Measurements from ENCODE around the gene TENM3. TPM values are rescaled to one million over a fixed set of nuclear protein-coding genes. Genes with fewer than 3 reads are reported as not detected.

TENM3 gene
- total and polyA plus RNA-seq, 5 donors from 2014 or later, result not detected

GRCh38 chr4:182206916-182207315 is 36.3 kb upstream of the TENM3 start:
- Mint-ChIP-seq H3K36me3 (no peaks in the 10 kb centered on the region), H3K27me3 (no peaks in the 10 kb centered on the region), H3K4me1 (no peaks in the 10 kb centered on the region), H3K4me3 (no peak overlapping the region), H3K9me3 (peaks cover 0 to 6% (median 0%) of the 10 kb centered on the region in 7 donors), H3K27ac (no peak overlapping the region)
- no peak for ATAC-seq (ENCODE audit: low read depth in 2 of 2)
- H3K4me3 ChIP-seq (ENCODE audit: low read depth, low read length), result no peak overlapping the region
- no peaks in the 10 kb centered on the region for H3K9me3 ChIP-seq (ENCODE audit: control insufficient read depth in 2 of 2, low read length in 2 of 2)
- no peak for DNase-seq
- no peaks in the 10 kb centered on the region for H3K4me1 ChIP-seq (ENCODE audit: control insufficient read depth, insufficient read depth, low read length, poor library complexity, severe bottlenecking)
- no peaks in the 10 kb centered on the region for H3K36me3 ChIP-seq (ENCODE audit: control insufficient read depth, insufficient read depth, low read length)
- no peaks in the 10 kb centered on the region for H3K27me3 ChIP-seq (ENCODE audit: control insufficient read depth, insufficient read depth, low read length)
- H3K27ac ChIP-seq (ENCODE audit: insufficient read depth, low read length, poor library complexity, severe bottlenecking), result no peak overlapping the region

GRCh38 chr4:182207830-182208396 is 35.3 kb upstream of the TENM3 start:
- no peak for DNase-seq
- Mint-ChIP-seq H3K4me3 (no peak overlapping the region), H3K27ac (no peak overlapping the region), H3K4me1 (no peaks in the 10 kb centered on the region), H3K9me3 (peaks cover 0 to 6% (median 0%) of the 10 kb centered on the region in 7 donors), H3K27me3 (no peaks in the 10 kb centered on the region), H3K36me3 (no peaks in the 10 kb centered on the region)
- ATAC-seq (ENCODE audit: low read depth in 2 of 2), result no peak
- Histone ChIP-seq H3K36me3 (ENCODE audit: control insufficient read depth, insufficient read depth, low read length) (no peaks in the 10 kb centered on the region), H3K27me3 (ENCODE audit: control insufficient read depth, insufficient read depth, low read length) (no peaks in the 10 kb centered on the region), H3K4me1 (ENCODE audit: control insufficient read depth, insufficient read depth, low read length, poor library complexity, severe bottlenecking) (no peaks in the 10 kb centered on the region), H3K27ac (ENCODE audit: insufficient read depth, low read length, poor library complexity, severe bottlenecking) (no peak overlapping the region), H3K9me3 (ENCODE audit: control insufficient read depth in 2 of 2, low read length in 2 of 2) (no peaks in the 10 kb centered on the region), H3K4me3 (ENCODE audit: low read depth, low read length) (no peak overlapping the region)

- H3K4me3 ChIP-seq (ENCODE audit: low read depth, low read length), result no peak overlapping the region
- H3K9me3 ChIP-seq (ENCODE audit: control insufficient read depth in 2 of 2, low read length in 2 of 2), result no peaks in the 10 kb centered on the region
- H3K27me3 Mint-ChIP-seq, result no peaks in the 10 kb centered on the region
- no peak overlapping the region for H3K27ac Mint-ChIP-seq
- no peaks in the 10 kb centered on the region for H3K4me1 ChIP-seq (ENCODE audit: control insufficient read depth, insufficient read depth, low read length, poor library complexity, severe bottlenecking)
- H3K4me3 Mint-ChIP-seq, result no peak overlapping the region
- H3K27ac ChIP-seq (ENCODE audit: insufficient read depth, low read length, poor library complexity, severe bottlenecking), result no peak overlapping the region
- no peaks in the 10 kb centered on the region for H3K36me3 ChIP-seq (ENCODE audit: control insufficient read depth, insufficient read depth, low read length)
- peaks cover 0 to 6% (median 0%) of the 10 kb centered on the region in 7 donors for H3K9me3 Mint-ChIP-seq
- H3K27me3 ChIP-seq (ENCODE audit: control insufficient read depth, insufficient read depth, low read length), result no peaks in the 10 kb centered on the region
- H3K36me3 Mint-ChIP-seq, result no peaks in the 10 kb centered on the region
- DNase-seq (no peak), ATAC-seq (ENCODE audit: low read depth in 2 of 2) (no peak)
- no peaks in the 10 kb centered on the region for H3K4me1 Mint-ChIP-seq
Observed at GRCh38 chr4:182208526-182209050, 34.6 kb upstream of the TENM3 start.

DNA sequence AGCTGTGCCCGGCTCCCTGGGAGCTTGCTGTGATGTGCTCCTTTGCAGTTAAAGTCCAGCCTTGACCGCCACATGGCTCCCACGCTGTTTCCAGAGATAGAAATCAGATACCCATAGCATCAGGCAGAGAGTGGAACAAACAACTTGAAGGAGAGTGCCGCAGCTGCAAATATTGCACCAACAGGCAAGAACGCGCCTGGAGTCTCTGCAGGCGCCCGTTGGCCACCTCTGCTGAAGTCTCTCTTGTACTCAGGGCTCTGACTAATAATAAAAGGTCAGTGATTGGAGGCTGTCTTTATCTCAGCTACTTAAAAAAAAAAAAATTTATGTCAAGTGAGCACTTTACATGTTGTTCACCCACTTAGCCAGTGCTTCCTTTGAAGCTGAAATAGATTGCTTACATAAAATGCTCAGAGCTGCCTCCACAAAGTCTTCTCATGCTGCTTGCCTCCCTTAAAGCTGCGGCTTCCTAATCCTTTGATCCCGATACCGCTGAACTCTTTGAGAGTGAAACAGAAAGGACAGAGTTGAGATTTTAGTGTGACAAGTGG is 30.9 kb upstream of the TENM3 start:
- Mint-ChIP-seq H3K4me3 (no peak overlapping the region), H3K36me3 (no peaks in the 10 kb centered on the region), H3K9me3 (no peaks in the 10 kb centered on the region), H3K27ac (no peak overlapping the region), H3K27me3 (no peaks in the 10 kb centered on the region), H3K4me1 (no peaks in the 10 kb centered on the region)
- Histone ChIP-seq H3K36me3 (ENCODE audit: control insufficient read depth, insufficient read depth, low read length) (no peaks in the 10 kb centered on the region), H3K27ac (ENCODE audit: insufficient read depth, low read length, poor library complexity, severe bottlenecking) (no peak overlapping the region), H3K4me1 (ENCODE audit: control insufficient read depth, insufficient read depth, low read length, poor library complexity, severe bottlenecking) (no peaks in the 10 kb centered on the region), H3K9me3 (ENCODE audit: control insufficient read depth in 2 of 2, low read length in 2 of 2) (no peaks in the 10 kb centered on the region), H3K27me3 (ENCODE audit: control insufficient read depth, insufficient read depth, low read length) (no peaks in the 10 kb centered on the region), H3K4me3 (ENCODE audit: low read depth, low read length) (no peak overlapping the region)
- ATAC-seq (ENCODE audit: low read depth in 2 of 2), result no peak
- no peak for DNase-seq

- ATAC-seq (ENCODE audit: low read depth in 2 of 2), result no peak
- Mint-ChIP-seq H3K4me1 (no peaks in the 10 kb centered on the region), H3K4me3 (no peak overlapping the region), H3K27me3 (no peaks in the 10 kb centered on the region), H3K9me3 (no peaks in the 10 kb centered on the region), H3K36me3 (no peaks in the 10 kb centered on the region), H3K27ac (no peak overlapping the region)
- Histone ChIP-seq H3K27me3 (ENCODE audit: control insufficient read depth, insufficient read depth, low read length) (no peaks in the 10 kb centered on the region), H3K4me3 (ENCODE audit: low read depth, low read length) (no peak overlapping the region), H3K36me3 (ENCODE audit: control insufficient read depth, insufficient read depth, low read length) (no peaks in the 10 kb centered on the region), H3K4me1 (ENCODE audit: control insufficient read depth, insufficient read depth, low read length, poor library complexity, severe bottlenecking) (no peaks in the 10 kb centered on the region), H3K27ac (ENCODE audit: insufficient read depth, low read length, poor library complexity, severe bottlenecking) (no peak overlapping the region), H3K9me3 (ENCODE audit: control insufficient read depth in 2 of 2, low read length in 2 of 2) (no peaks in the 10 kb centered on the region)
- no peak for DNase-seq
Observed at GRCh38 chr4:182213004-182213403, 30.2 kb upstream of the TENM3 start.

- Mint-ChIP-seq H3K4me1 (no peaks in the 10 kb centered on the region), H3K4me3 (no peak overlapping the region), H3K27ac (no peak overlapping the region), H3K27me3 (no peaks in the 10 kb centered on the region), H3K36me3 (no peaks in the 10 kb centered on the region), H3K9me3 (peaks cover 0 to 2% (median 0%) of the 10 kb centered on the region in 7 donors)
- no peak for DNase-seq
- Histone ChIP-seq H3K4me3 (ENCODE audit: low read depth, low read length) (no peak overlapping the region), H3K36me3 (ENCODE audit: control insufficient read depth, insufficient read depth, low read length) (no peaks in the 10 kb centered on the region), H3K9me3 (ENCODE audit: control insufficient read depth in 2 of 2, low read length in 2 of 2) (no peaks in the 10 kb centered on the region), H3K27me3 (ENCODE audit: control insufficient read depth, insufficient read depth, low read length) (no peaks in the 10 kb centered on the region), H3K27ac (ENCODE audit: insufficient read depth, low read length, poor library complexity, severe bottlenecking) (no peak overlapping the region), H3K4me1 (ENCODE audit: control insufficient read depth, insufficient read depth, low read length, poor library complexity, severe bottlenecking) (no peaks in the 10 kb centered on the region)
- ATAC-seq (ENCODE audit: low read depth in 2 of 2), result no peak
Observed at GRCh38 chr4:182215148-182215547, 28.1 kb upstream of the TENM3 start.

GRCh38 chr4:182216005-182216404 is 27.2 kb upstream of the TENM3 start:
- no peak overlapping the region for H3K4me3 ChIP-seq (ENCODE audit: low read depth, low read length)
- no peaks in the 10 kb centered on the region for H3K4me1 ChIP-seq (ENCODE audit: control insufficient read depth, insufficient read depth, low read length, poor library complexity, severe bottlenecking)
- Mint-ChIP-seq H3K36me3 (no peaks in the 10 kb centered on the region), H3K9me3 (peaks cover 0 to 4% (median 0%) of the 10 kb centered on the region in 7 donors), H3K27me3 (no peaks in the 10 kb centered on the region), H3K4me1 (no peaks in the 10 kb centered on the region), H3K27ac (no peak overlapping the region), H3K4me3 (no peak overlapping the region)
- H3K9me3 ChIP-seq (ENCODE audit: control insufficient read depth in 2 of 2, low read length in 2 of 2), result no peaks in the 10 kb centered on the region
- no peak overlapping the region for H3K27ac ChIP-seq (ENCODE audit: insufficient read depth, low read length, poor library complexity, severe bottlenecking)
- ATAC-seq (ENCODE audit: low read depth in 2 of 2), result no peak
- no peaks in the 10 kb centered on the region for H3K36me3 ChIP-seq (ENCODE audit: control insufficient read depth, insufficient read depth, low read length)
- no peaks in the 10 kb centered on the region for H3K27me3 ChIP-seq (ENCODE audit: control insufficient read depth, insufficient read depth, low read length)
- no peak for DNase-seq

DNA sequence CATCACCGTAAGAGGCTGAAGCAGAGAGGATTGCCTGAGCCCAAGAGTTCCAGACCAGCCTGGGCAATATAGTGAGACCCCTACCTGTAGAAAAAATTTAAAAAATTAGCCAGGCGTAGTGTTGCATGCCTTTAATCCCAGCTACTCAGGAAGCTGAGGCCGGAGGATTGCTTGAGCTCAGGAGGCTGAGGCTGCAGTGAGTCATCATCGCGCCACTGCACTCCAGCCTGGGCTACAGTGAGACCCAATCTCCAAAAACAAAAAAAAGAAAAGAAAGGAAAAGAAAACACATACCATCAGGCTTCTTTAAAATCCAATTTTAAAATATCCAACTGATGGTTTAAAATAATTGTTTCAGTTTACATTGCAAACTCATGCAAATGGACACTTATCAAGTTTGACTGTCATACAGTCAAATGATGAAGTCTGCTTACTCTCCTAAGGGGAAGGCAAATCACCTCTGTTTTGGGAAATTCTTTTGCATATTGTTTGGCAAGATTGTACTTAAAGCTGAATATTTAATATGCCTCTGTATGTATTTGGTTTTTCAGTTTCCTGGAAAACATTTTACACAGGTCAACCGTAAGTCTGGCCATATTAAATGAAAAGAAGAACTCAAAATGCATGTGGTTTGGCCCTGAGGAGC is 23.7 kb upstream of the TENM3 start:
- no peaks in the 10 kb centered on the region for H3K4me1 ChIP-seq (ENCODE audit: control insufficient read depth, insufficient read depth, low read length, poor library complexity, severe bottlenecking)
- no peak overlapping the region for H3K4me3 ChIP-seq (ENCODE audit: low read depth, low read length)
- H3K27me3 Mint-ChIP-seq, result no peaks in the 10 kb centered on the region
- DNase-seq (no peak), ATAC-seq (ENCODE audit: low read depth in 2 of 2) (no peak)
- no peak overlapping the region for H3K4me3 Mint-ChIP-seq
- H3K9me3 Mint-ChIP-seq, result peaks cover 0 to 4% (median 1%) of the 10 kb centered on the region in 7 donors
- H3K9me3 ChIP-seq (ENCODE audit: control insufficient read depth in 2 of 2, low read length in 2 of 2), result no peaks in the 10 kb centered on the region
- no peaks in the 10 kb centered on the region for H3K36me3 ChIP-seq (ENCODE audit: control insufficient read depth, insufficient read depth, low read length)
- no peaks in the 10 kb centered on the region for H3K4me1 Mint-ChIP-seq
- H3K27ac ChIP-seq (ENCODE audit: insufficient read depth, low read length, poor library complexity, severe bottlenecking), result no peak overlapping the region
- no peak overlapping the region for H3K27ac Mint-ChIP-seq
- no peaks in the 10 kb centered on the region for H3K27me3 ChIP-seq (ENCODE audit: control insufficient read depth, insufficient read depth, low read length)
- no peaks in the 10 kb centered on the region for H3K36me3 Mint-ChIP-seq
